GM13976 (cell line): ENCODE results near the gene HDAC9.

Source experiments
- DNase-seq: peaks from one replicate; pipeline ENCODE4 v3.0.0; 2012; ENCODE audit warnings: low spot score
- CTCF ChIP-seq: IDR thresholded peaks from 2 replicates; pipeline ENCODE4 v1.5.1; 2012; ENCODE audit warnings: borderline replicate concordance, mild to moderate bottlenecking; ENCODE audit not compliant: insufficient read depth; ENCODE audit errors: extremely low read depth, missing control alignments, control extremely low read depth
- in situ Hi-C: fragments of 300-500 bp; cut with MboI; formaldehyde crosslinking; loops from one replicate; pipeline ENCODE4 v1.12.0; 2022; ENCODE audit warnings: low sequenced_read_pairs, mixed read lengths, inconsistent platforms; ENCODE audit not compliant: unreplicated experiment

The HDAC9 gene

GRCh38 chr7:18659746-18660145 is 164.2 kb downstream of the HDAC9 start:
- no peak for DNase-seq
- no peak for TF ChIP-seq CTCF
- in situ Hi-C loops, result loop anchor here (5.0 kb wide), 1 partner anchor 302 kb away; no protein-coding TSS in a partner anchor

- DNase-seq, result no peak
- TF ChIP-seq CTCF, result no peak
- in situ Hi-C loops, result loop anchor here (5.0 kb wide), 1 partner anchor 306 kb away; no protein-coding TSS in a partner anchor
Observed at GRCh38 chr7:18663321-18663720, 167.8 kb downstream of the HDAC9 start.

GRCh38 chr7:18666107-18666728 is 170.7 kb downstream of the HDAC9 start:
- peak; percentile 96 for TF ChIP-seq CTCF
- in situ Hi-C loops, result no loop called here
- DNase-seq, result peak; percentile 20

GRCh38 chr7:18667466-18667865 is 171.9 kb downstream of the HDAC9 start:
- in situ Hi-C loops, result no loop called here
- DNase-seq, result no peak
- no peak for TF ChIP-seq CTCF

- no peak for TF ChIP-seq CTCF
- DNase-seq, result no peak
- in situ Hi-C loops, result no loop called here
Observed at GRCh38 chr7:18671176-18671575, 175.6 kb downstream of the HDAC9 start.

- DNase-seq, result no peak
- in situ Hi-C loops, result no loop called here
Observed at GRCh38 chr7:18675579-18675978, 180.0 kb downstream of the HDAC9 start.

More at GRCh38 chr7:18675579-18675978, 180.0 kb downstream of the HDAC9 start:
- TF ChIP-seq CTCF, result no peak
